ENCODE measurements around the gene SSU72. TPM values are rescaled to one million over a fixed set of nuclear protein-coding genes. Genes with fewer than 3 reads are reported as not detected.
A peak's percentile ranks its signal among the peaks of the same experiment; 100 is the strongest.
"Not testable (repeated sequence)": the region's sequence is repeated elsewhere in the genome, so short reads cannot be mapped to it uniquely, and the experiment has no call there.

SSU72 gene
- total RNA-seq, 2 experiments from 2014 or later = 128 to 130 TPM

DNA sequence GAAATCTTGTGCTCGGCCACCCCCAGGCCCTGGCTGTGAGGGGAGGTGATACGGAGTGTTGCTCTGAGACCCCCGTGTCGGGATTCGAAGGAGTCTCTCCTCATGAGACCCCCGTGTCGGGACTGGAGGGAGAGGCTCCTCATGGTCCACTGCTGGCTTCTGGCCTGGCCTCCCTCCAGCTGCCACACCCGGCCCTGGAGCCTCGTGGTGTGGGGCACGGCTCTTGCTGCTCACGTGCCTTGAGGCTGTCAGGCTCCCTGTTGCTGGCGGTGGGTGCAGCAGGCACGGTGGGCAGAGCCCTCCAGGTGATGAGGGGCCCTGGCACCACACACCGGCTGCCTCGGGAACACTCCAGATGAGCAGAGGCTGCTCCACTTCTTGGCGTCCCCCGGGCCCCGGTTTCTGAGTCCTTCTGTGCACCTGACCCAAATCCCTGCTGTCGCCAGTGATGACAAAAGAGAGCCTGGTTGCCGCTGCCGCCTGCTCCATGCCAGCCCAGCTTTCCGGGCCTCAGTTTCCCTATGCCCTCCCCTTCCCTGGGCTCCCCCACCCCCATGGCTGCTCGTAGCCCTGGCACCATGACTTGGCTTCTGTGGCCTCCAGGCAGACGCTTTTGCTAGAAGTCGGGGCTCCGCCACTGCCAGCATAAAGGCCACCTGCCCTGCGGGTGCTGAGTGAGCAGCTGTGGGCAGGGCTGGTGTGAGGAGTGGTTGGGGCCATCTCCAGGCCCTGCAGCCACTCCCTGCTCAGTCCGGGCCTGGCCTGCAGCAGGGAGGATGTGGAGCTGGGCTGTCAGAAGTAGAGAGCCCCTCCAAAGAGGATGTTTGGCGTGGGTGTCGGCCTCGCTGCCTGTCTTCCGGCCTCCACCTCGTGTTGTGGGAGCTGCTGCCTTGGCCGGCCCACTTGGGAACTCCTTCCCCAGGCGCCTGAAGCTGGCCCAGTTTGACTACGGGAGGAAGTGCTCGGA, 46.1 kb downstream of the SSU72 start:
- ChIA-PET POLR2A (no interaction called here), CTCF (interaction anchor here (0.6 to 1.0 kb wide), 2 partner anchors 68 to 1033 kb away, joined by 3 to 4 read pairs; no protein-coding TSS in a partner anchor)
- H3K4me3 Mint-ChIP-seq = no peak overlapping the region
- H3K27me3 Mint-ChIP-seq = no peaks in the 10 kb centered on the region
- peaks cover 28% of the 10 kb centered on the region for H3K36me3 Mint-ChIP-seq (ENCODE audit: low read depth)
- peaks cover 5% of the 10 kb centered on the region for H3K9me3 Mint-ChIP-seq
- H3K4me1 Mint-ChIP-seq = no peaks in the 10 kb centered on the region
- DNase-seq = no peak
- no peak overlapping the region for H3K27ac Mint-ChIP-seq

DNA sequence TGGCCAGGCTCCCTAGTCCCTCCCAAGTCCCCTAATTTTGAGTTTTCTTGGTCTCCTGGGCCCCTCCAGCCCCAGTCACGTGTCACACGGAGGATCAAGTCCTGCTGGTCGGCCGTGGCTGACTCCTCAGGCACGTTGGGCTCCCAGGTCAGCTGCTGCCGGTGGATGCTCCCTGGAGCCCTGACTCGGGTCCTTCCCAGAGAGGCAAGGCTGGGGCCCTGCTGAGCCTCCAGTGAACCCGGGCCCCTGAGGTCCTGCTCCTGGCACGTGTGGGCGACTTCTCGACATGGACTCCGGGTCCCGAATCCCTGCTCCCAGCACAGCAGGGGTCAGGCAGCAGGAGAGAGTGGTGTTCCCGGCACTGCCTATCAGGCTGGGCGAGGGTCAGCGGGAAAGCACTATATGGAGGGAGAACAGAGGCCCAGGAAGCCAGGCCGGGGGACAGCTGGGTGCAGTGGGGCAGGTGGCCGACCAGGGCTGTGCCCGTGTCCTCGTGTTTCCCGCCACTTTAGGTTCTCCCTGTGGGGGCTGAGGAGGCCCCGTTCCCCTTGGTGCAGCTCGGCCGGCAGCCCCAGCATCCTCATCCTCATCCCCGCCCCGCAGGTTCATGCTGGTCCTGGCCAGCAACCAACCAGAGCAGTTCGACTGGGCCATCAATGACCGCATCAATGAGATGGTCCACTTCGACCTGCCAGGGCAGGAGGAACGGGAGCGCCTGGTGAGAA, 47.4 kb downstream of the SSU72 start:
- no peak for DNase-seq
- no peak overlapping the region for H3K27ac Mint-ChIP-seq
- H3K4me3 Mint-ChIP-seq = no peak overlapping the region
- no peaks in the 10 kb centered on the region for H3K27me3 Mint-ChIP-seq
- peaks cover 28% of the 10 kb centered on the region for H3K36me3 Mint-ChIP-seq (ENCODE audit: low read depth)
- no peaks in the 10 kb centered on the region for H3K4me1 Mint-ChIP-seq
- ChIA-PET CTCF (no interaction called here), POLR2A (no interaction called here)
- peaks cover 5% of the 10 kb centered on the region for H3K9me3 Mint-ChIP-seq

DNA sequence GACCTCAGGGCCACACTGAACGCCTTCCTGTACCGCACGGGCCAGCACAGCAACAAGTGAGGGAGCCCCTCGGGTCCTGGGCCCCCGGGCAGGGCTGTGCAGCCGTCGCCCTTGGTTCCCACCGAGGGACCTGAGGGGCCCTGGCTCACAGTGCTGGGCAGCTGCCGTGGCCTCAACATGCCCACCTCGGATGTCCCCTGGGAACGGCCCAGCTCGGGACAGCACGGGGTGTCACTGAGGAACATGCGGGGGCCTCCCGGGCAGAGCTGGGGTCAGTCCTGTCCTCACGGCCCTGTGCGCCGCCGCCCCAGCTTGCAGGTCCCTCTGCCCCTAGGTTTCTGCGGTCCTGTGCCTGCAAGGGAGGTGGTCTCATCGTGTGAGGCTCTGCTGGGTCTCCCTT, 48.2 kb downstream of the SSU72 start:
- POLR2A ChIA-PET, CTCF ChIA-PET, DNase-seq, H3K4me3 Mint-ChIP-seq, H3K9me3 Mint-ChIP-seq, H3K4me1 Mint-ChIP-seq, H3K27me3 Mint-ChIP-seq, H3K27ac Mint-ChIP-seq: not testable (repeated sequence)
- peaks cover 22% of the 10 kb centered on the region for H3K36me3 Mint-ChIP-seq (ENCODE audit: low read depth)

DNA sequence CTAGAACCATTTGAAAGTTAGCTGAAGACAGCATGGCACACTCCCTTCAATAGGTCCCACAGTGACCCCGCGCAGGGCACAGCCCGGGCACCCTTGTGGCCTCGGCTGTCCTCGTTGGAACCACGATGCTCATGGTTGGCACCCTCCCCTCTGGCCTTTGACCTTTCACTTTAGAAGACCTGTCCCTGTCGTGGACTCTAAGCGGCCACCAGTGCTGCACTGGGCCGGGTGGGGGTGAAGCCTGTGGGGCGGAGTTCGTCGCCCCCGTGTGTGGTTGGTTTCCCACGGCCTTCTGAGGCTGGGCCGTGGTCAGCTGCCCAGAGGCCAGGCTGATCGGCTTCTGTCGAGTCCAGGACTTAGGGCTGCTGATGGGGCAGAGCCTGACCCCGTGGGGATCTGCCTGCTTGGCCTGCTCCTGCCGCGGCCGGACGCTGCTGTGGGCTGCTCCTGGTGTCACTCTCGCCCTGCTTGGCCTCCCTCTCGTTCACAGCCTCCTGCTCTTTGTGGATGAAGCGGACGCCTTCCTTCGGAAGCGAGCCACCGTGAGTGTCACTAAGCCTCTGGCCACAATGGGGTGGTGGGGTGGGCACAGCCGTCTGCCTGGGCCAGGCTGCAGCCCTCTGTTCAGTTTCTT, 49.8 kb downstream of the SSU72 start:
- Mint-ChIP-seq H3K27ac (peak overlapping the region; percentile 31), H3K36me3 (ENCODE audit: low read depth) (peaks cover 12% of the 10 kb centered on the region)
- POLR2A ChIA-PET, H3K4me3 Mint-ChIP-seq, DNase-seq, H3K9me3 Mint-ChIP-seq, CTCF ChIA-PET, H3K27me3 Mint-ChIP-seq, H3K4me1 Mint-ChIP-seq: not testable (repeated sequence)

DNA sequence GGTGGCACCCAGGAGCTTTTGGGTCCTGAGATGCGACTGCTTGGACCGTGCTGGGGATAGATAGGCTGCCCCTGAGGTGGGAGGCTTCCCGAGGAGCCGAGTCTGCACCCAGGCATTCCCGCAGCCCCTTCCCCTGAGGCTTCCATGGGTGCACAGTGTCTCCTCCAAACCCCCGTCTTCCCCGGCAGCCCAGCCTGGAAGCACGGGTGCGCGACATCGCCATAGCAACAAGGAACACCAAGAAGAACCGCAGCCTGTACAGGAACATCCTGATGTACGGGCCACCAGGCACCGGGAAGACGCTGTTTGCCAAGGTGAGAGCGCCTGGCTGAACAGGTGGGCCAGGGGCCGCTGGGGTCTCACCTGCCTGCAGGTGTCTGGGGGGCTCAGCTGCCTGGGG, 51.0 kb downstream of the SSU72 start:
- H3K9me3 Mint-ChIP-seq; H3K4me3 Mint-ChIP-seq; CTCF ChIA-PET; H3K4me1 Mint-ChIP-seq; POLR2A ChIA-PET; H3K27me3 Mint-ChIP-seq; DNase-seq; H3K36me3 Mint-ChIP-seq (ENCODE audit: low read depth); H3K27ac Mint-ChIP-seq: not testable (repeated sequence)

DNA sequence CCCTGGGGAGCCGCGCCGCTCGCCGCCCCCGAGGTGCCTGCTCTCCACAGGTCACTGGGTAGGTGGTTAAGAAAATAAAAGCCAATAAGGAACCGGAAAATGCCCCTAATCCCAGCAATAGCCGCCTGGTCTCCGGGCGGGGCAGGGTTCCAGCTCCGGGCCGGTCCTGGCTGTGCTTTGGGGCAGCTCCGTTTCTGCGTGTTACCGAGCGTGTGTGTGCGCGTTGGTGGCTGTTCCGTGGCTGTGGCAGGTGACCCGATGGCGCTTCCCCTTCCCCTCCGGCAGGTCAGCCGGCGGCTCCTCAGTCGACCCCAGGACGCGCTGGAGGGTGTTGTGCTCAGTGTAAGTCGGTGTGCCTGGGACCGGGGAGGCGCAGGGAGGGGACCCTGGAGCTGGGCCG, 51.4 kb downstream of the SSU72 start:
- H3K4me3 Mint-ChIP-seq; H3K9me3 Mint-ChIP-seq; DNase-seq; POLR2A ChIA-PET; H3K36me3 Mint-ChIP-seq (ENCODE audit: low read depth); H3K27me3 Mint-ChIP-seq; CTCF ChIA-PET; H3K4me1 Mint-ChIP-seq; H3K27ac Mint-ChIP-seq: not testable (repeated sequence)

DNA sequence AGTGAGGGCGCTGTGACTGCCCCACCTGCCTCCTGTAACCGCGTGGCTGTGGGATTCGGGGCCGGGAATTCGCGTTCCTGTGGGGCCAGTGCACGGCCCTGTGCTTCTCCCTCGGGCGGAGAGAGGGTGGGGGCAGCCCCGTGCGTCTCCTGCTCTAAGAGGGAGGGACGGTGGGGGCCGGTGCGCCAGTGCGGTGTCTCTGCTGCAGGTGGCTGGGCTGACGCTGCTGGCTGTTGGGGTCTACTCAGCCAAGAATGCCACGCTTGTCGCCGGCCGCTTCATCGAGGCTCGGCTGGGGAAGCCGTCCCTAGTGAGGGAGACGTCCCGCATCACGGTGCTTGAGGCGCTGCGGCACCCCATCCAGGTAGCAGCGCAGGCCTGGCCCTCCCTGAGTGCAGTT, 52.1 kb downstream of the SSU72 start:
- H3K27me3 Mint-ChIP-seq, CTCF ChIA-PET, H3K9me3 Mint-ChIP-seq, DNase-seq, H3K4me3 Mint-ChIP-seq, POLR2A ChIA-PET, H3K27ac Mint-ChIP-seq, H3K4me1 Mint-ChIP-seq: not testable (repeated sequence)
- H3K36me3 Mint-ChIP-seq (ENCODE audit: low read depth) = peaks cover 13% of the 10 kb centered on the region

DNA sequence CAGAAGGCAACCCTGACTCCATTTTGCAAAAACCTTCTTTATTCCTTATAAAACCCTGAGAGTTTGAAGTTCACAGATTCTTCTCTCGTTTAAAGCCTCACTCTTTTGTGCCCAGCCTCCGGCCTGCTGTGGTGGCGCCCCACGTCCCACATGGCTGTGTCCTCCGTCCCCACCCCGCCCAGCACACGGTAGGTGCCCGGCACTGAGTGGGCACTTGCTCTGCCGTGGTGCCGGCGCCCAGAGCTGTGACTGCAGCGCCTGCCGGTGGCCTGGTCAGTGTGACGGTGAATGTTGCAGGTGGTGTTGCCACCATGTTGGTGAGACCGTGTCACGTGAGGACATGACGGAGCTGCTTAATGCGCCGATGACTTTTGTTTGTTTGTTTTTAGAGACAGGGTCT, 53.3 kb downstream of the SSU72 start:
- CTCF ChIA-PET = no interaction called here
- no peak for DNase-seq
- POLR2A ChIA-PET = no interaction called here
- Mint-ChIP-seq H3K27me3 (no peaks in the 10 kb centered on the region), H3K36me3 (ENCODE audit: low read depth) (peaks cover 10% of the 10 kb centered on the region), H3K4me1 (no peaks in the 10 kb centered on the region), H3K27ac (no peak overlapping the region), H3K9me3 (no peaks in the 10 kb centered on the region), H3K4me3 (no peak overlapping the region)

DNA sequence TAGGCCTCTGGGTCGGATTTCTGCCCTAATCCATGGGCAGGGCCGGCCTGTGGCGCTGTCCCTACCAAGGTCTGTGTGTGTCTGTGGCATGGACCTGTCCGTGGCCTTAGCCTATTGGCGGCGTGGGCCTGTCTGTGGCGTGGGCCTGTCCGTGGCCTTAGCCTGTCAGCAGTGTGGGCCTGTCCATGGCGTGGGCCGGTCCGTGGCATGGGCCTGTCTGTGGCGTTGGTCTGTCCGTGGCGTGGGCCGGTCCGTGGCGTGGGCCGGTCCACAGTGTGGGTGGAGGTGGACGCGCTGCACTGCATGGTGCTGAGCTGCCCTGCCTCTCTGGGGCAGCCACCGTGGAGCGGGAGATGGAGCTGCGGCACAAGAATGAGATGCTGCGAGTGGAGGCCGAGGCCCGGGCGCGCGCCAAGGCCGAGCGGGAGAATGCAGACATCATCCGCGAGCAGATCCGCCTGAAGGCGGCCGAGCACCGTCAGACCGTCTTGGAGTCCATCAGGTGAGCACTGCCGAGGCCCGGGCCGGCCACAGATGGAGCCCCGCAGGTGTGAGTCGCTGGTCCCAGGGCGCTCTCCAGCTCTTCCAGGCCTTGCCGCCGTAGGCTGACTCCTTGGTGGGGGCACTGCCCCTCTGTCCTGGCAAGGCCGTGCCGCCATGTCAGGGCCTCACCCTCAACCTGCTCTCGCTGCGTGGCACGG, 54.7 kb downstream of the SSU72 start:
- H3K4me1 Mint-ChIP-seq, CTCF ChIA-PET, H3K27me3 Mint-ChIP-seq, H3K4me3 Mint-ChIP-seq, POLR2A ChIA-PET, H3K27ac Mint-ChIP-seq, H3K9me3 Mint-ChIP-seq, DNase-seq: not testable (repeated sequence)
- peaks cover 10% of the 10 kb centered on the region for H3K36me3 Mint-ChIP-seq (ENCODE audit: low read depth)

DNA sequence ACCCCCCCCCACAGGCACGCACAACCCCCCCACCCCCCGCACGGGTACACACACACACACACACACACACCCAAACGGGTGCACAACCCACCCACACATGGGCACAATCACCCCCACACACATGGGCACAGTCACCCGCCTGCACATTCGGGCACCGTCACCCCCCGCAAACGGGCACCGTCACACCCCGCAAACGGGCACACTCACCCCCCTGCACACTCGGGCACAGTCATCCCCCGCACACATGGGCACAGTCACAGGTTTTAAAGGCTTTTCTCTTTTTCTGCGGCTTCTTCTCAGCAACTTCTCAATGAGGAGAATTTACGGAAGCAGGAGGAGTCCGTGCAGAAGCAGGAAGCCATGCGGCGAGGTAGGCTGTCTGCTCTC, 56.0 kb downstream of the SSU72 start:
- POLR2A ChIA-PET, H3K27ac Mint-ChIP-seq, H3K9me3 Mint-ChIP-seq, CTCF ChIA-PET, H3K4me3 Mint-ChIP-seq, H3K4me1 Mint-ChIP-seq, H3K27me3 Mint-ChIP-seq, DNase-seq: not testable (repeated sequence)
- peaks cover 10% of the 10 kb centered on the region for H3K36me3 Mint-ChIP-seq (ENCODE audit: low read depth)

DNA sequence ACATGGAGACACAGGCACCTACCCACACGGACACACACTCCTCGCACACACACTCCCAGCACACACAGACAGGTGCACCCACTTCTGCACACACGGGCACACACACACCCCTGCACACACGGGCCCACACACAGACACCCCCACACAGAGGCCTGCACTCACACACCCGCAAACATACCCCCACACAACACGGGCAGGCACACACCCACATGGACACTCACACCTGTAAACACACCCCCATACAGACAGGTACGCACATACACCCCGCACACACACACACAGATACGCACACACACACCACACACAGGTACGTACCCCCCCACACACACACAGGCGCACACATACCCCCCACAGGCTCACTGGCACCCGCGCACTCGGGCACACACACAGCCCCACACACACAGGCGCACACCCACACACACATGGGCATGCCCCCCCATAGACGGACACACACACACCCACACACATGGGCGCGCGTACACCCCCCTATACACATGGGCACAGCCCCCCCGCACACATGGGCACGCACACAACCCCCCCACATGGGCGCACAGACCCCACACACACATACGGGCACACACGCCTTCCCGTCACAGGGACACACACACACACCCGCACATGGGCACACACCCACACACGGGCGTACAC, 56.6 kb downstream of the SSU72 start:
- H3K4me3 Mint-ChIP-seq = no peak overlapping the region
- DNase-seq = no peak
- POLR2A ChIA-PET = no interaction called here
- H3K36me3 Mint-ChIP-seq (ENCODE audit: low read depth) = peaks cover 10% of the 10 kb centered on the region
- no peaks in the 10 kb centered on the region for H3K27me3 Mint-ChIP-seq
- H3K4me1 Mint-ChIP-seq = peaks cover 2% of the 10 kb centered on the region
- CTCF ChIA-PET = no interaction called here
- no peaks in the 10 kb centered on the region for H3K9me3 Mint-ChIP-seq
- no peak overlapping the region for H3K27ac Mint-ChIP-seq

DNA sequence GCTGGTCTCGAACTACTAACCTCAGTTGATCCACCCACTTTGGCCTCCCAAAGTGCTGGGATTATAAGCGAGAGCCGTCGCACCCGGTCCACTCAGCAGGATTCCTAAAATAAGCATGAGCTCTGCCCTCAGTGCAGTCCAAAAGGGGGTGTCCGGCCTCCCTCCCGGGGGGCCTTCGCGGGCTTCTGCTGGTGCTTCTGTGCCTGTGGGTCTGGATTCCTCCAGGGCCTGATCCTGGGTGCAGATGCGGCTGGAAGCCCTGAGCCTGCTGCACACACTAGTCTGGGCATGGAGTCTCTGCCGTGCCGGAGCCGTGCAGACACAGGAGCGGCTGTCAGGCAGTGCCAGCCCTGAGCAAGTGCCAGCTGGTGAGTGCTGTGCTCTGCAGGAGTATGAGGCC, 57.7 kb downstream of the SSU72 start:
- H3K4me3 Mint-ChIP-seq, H3K9me3 Mint-ChIP-seq, DNase-seq, H3K4me1 Mint-ChIP-seq, POLR2A ChIA-PET, CTCF ChIA-PET, H3K27me3 Mint-ChIP-seq, H3K27ac Mint-ChIP-seq: not testable (repeated sequence)
- peaks cover 10% of the 10 kb centered on the region for H3K36me3 Mint-ChIP-seq (ENCODE audit: low read depth)

Measured in activated CD4-positive, alpha-beta T cell treated with anti-CD3 and anti-CD28 coated beads, Interleukin-2, amount 10 ng/mL, durations not matched to agents 7 days and 5 days (primary cell).